Spleen (tissue), 11 donors: ENCODE data around the gene CHSY3. TPM values are rescaled to one million over a fixed set of nuclear protein-coding genes. Genes with fewer than 3 reads are reported as not detected.

Source experiments
- DNase-seq: peaks from one replicate; pipeline ENCODE4 v3.0.0-alpha.2; 2020
- H3K27ac ChIP-seq, 8 donors: fragments of 200-600 bp; sonication (generic) in 7 of 8; 1 replicate in 4 of 8; 2 replicates in 4 of 8; pipeline versions ENCODE4 v1.5.0 to v1.8.0; 2016 to 2021; ENCODE audit warnings: inconsistent platforms in 4 of 8, mild to moderate bottlenecking in 4 of 8, moderate library complexity in 1 of 8
- H3K27me3 ChIP-seq, 7 donors: fragments of 200-600 bp; sonication (generic) in 6 of 7; replicated peaks in 1 of 7; 1 replicate in 4 of 7; 2 replicates in 3 of 7; pipeline versions ENCODE4 v1.5.0 to v1.8.0; 2016 to 2021; ENCODE audit warnings: inconsistent platforms in 3 of 7, mild to moderate bottlenecking in 1 of 7
- H3K36me3 ChIP-seq, 6 donors: fragments of 200-600 bp; sonication (generic) in 5 of 6; 1 replicate in 4 of 6; 2 replicates in 2 of 6; pipeline versions ENCODE4 v1.5.0 to v1.8.0; 2016 to 2021; ENCODE audit warnings: inconsistent platforms in 2 of 6
- H3K4me1 ChIP-seq, 6 donors: fragments of 200-600 bp; sonication (generic) in 5 of 6; 1 replicate in 3 of 6; 2 replicates in 3 of 6; pipeline versions ENCODE4 v1.5.0 to v1.8.0; 2016 to 2021; ENCODE audit warnings: inconsistent platforms in 3 of 6
- H3K4me3 ChIP-seq, 8 donors: fragments of 200-600 bp; sonication (generic) in 7 of 8; 1 replicate in 4 of 8; 2 replicates in 4 of 8; pipeline versions ENCODE4 v1.5.0 to v1.8.0; 2016 to 2021; ENCODE audit warnings: inconsistent platforms in 4 of 8, mild to moderate bottlenecking in 4 of 8, moderate library complexity in 2 of 8
- H3K9me3 ChIP-seq, 8 donors: fragments of 200-600 bp; sonication (generic) in 7 of 8; 1 replicate in 4 of 8; 2 replicates in 4 of 8; pipeline versions ENCODE4 v1.5.0 to v1.8.0; 2016 to 2021; ENCODE audit warnings: inconsistent platforms in 4 of 8
- POLR2A ChIP-seq, 3 donors: fragments of 450-650 bp; IDR thresholded peaks; one replicate each; pipeline ENCODE4 v1.5.1; 2017; ENCODE audit warnings: antibody characterized with exemption in 3 of 3, mild to moderate bottlenecking in 1 of 3
- POLR2AphosphoS5 ChIP-seq, 3 donors: sonication (generic); formaldehyde crosslinking; IDR thresholded peaks; one replicate each; pipeline ENCODE4 v1.5.1; 2017; ENCODE audit warnings: antibody characterized with exemption in 3 of 3
- WGBS, 5 donors: extraction: QIAGEN DNeasy Blood & Tissue Kit in 3 of 5; methylation state at CpG; one replicate each; pipeline versions ENCODE4 v1.1.5 to v1.1.7; 2013 to 2018; 5-methylcytosine and 5-hydroxymethylcytosine counted together
- intact Hi-C: fragments of 100-400 bp; cut with DNase I; formaldehyde crosslinking; loops from one replicate; pipeline ENCODE4 v1.15.0; 2023; ENCODE audit warnings: low total_unique reads
- polyA plus RNA-seq, 3 donors: library from polyadenylated mRNA; stranded (reverse); fragments of 200-250 nt; gene quantifications; one replicate each; pipeline ENCODE4 v1.2.1, GENCODE V29; 2013
- total RNA-seq, 7 donors: library from RNA; depleted of rRNA in 3 of 7; stranded (reverse); fragments of >200 nt in 3 of 7; fragmentation: NEBNext Ultra II Directional in 4 of 7; extraction: Animal tissue kit (Norgen Biotek cat#: 25700) in 4 of 7; gene quantifications; one replicate each; pipeline versions ENCODE4 v1.1.0 to v1.2.1, GENCODE V29; 2016 to 2021
- TF ChIP-seq, protein P1 (sequence below), 11 experiments: fragments of 200-600 bp in 7 of 11; fragments of 450-650 bp in 4 of 11; sonication (generic) in 4 of 11; IDR thresholded peaks in 8 of 11; conservative IDR thresholded peaks in 3 of 11; 1 replicate in 7 of 11; 2 replicates in 4 of 11; pipeline versions ENCODE4 v1.4.0 to v1.8.0; 2016 to 2021; ENCODE audit warnings: antibody characterized with exemption in 11 of 11, inconsistent platforms in 4 of 11, mild to moderate bottlenecking in 1 of 11
- donor health status: healthy with polysubstance abuse.
- donor health status: DM: no; HTN: no; CAD: no; lungs with moderate emphysema.
- donor health status: DM: no; HTN: no; CAD: no.
- donor health status: Bipolar disorder and iron deficiency.
- donor health status: healthy.
- donor health status: DM: no; HTN: no; CAD: no.
- donor health status: DM: yes; HTN: yes; CAD: no.

The CHSY3 gene
- total and polyA plus RNA-seq, 10 donors = 0.07 to 3.0 (median 1.5) TPM

DNA sequence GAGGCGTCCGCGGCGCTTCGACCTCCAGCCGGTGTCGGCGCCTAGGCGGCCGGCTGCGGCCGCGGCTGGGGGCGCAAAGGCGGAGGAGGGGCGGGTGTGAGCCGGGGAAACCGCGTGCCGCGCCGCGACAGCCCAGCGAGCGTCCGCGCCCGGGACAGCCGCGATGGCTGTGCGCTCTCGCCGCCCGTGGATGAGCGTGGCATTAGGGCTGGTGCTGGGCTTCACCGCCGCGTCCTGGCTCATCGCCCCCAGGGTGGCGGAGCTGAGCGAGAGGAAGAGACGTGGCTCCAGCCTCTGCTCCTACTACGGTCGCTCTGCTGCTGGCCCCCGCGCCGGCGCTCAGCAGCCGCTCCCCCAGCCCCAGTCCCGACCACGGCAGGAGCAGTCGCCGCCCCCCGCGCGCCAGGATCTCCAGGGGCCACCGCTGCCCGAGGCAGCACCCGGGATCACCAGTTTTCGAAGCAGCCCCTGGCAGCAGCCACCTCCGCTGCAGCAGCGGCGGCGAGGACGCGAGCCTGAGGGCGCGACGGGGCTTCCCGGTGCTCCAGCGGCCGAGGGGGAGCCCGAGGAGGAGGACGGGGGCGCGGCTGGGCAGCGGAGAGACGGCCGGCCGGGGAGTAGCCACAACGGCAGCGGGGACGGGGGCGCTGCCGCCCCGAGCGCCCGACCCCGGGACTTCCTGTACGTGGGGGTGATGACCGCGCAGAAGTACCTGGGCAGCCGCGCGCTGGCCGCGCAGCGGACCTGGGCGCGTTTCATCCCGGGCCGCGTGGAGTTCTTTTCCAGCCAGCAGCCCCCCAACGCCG, 605 bp downstream of the CHSY3 start:
- intact Hi-C loops = no loop called here
- Histone ChIP-seq H3K4me1 (peaks cover 6 to 33% (median 26%) of the 10 kb centered on the region in 6 donors), H3K4me3 (peak overlapping the region; percentile 47 to 80 (median 60)), H3K9me3 (no peaks in the 10 kb centered on the region), H3K27me3 (peaks cover 0 to 76% (median 23%) of the 10 kb centered on the region in 7 donors), H3K36me3 (no peaks in the 10 kb centered on the region), H3K27ac (peak overlapping the region; percentile 35 to 81 (median 71))
- WGBS, 5 donors = 0 to 1% (median 0%) methylated on average over 16 to 105 of the region's 105 CpGs
- TF ChIP-seq POLR2AphosphoS5 (IDR thresholded peaks at IDR 0.05) = no peak
- no peak for TF ChIP-seq POLR2A (IDR thresholded peaks at IDR 0.05)
- TF ChIP-seq, protein P1, sequence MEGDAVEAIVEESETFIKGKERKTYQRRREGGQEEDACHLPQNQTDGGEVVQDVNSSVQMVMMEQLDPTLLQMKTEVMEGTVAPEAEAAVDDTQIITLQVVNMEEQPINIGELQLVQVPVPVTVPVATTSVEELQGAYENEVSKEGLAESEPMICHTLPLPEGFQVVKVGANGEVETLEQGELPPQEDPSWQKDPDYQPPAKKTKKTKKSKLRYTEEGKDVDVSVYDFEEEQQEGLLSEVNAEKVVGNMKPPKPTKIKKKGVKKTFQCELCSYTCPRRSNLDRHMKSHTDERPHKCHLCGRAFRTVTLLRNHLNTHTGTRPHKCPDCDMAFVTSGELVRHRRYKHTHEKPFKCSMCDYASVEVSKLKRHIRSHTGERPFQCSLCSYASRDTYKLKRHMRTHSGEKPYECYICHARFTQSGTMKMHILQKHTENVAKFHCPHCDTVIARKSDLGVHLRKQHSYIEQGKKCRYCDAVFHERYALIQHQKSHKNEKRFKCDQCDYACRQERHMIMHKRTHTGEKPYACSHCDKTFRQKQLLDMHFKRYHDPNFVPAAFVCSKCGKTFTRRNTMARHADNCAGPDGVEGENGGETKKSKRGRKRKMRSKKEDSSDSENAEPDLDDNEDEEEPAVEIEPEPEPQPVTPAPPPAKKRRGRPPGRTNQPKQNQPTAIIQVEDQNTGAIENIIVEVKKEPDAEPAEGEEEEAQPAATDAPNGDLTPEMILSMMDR (IDR thresholded peaks at IDR 0.05 in 8 of 11, conservative IDR thresholded peaks at IDR 0.05 in 3 of 11) = peak in 1 of 11 experiments; percentile 6
- DNase-seq = peak; percentile 77

DNA sequence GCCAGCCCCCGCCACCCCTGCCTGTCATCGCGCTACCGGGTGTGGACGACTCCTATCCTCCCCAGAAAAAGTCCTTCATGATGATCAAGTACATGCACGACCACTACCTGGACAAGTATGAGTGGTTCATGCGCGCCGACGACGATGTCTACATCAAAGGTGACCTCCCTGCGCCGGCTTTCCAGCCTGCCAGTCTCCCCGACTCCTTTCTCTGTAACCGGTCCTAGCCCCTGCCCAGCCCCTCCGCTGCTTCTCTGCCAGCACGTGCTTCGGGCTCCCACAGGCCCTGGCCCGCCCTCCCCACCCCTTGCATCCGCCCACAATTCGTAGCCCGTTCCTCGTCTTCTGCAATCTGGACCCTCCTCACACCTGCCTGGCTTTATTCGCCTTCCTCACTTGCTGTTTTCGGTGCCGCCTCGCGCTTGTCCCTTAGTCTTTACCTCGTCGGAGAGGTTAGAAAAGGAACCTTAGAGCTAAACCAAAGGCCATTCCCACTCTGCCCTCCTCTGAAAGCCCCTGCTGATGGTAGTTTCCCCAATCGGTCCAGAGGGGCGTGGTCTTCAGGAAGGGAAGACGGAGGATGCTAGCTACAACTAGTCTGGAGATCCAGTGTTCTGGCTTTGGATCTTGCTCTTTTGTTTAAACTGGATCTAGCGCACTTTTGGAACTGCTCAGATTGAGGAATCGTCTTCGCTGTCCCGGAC, 1.4 kb downstream of the CHSY3 start:
- peaks cover 6 to 33% (median 26%) of the 10 kb centered on the region in 6 donors for H3K4me1 ChIP-seq
- TF ChIP-seq, protein P1 (IDR thresholded peaks at IDR 0.05 in 8 of 11, conservative IDR thresholded peaks at IDR 0.05 in 3 of 11) = no peak
- TF ChIP-seq POLR2A (IDR thresholded peaks at IDR 0.05) (no peak), POLR2AphosphoS5 (IDR thresholded peaks at IDR 0.05) (no peak)
- no peaks in the 10 kb centered on the region for H3K36me3 ChIP-seq
- H3K9me3 ChIP-seq = no peaks in the 10 kb centered on the region
- intact Hi-C loops = no loop called here
- DNase-seq = no peak
- 1 to 3% (median 2%) methylated on average over 25 to 37 of the region's 37 CpGs for WGBS, 5 donors
- peak overlapping the region; percentile 47 to 80 (median 60) for H3K4me3 ChIP-seq
- peak overlapping the region in 2 of 8 donors; percentile 79 to 81 for H3K27ac ChIP-seq
- H3K27me3 ChIP-seq = peaks cover 0 to 73% (median 23%) of the 10 kb centered on the region in 7 donors

DNA sequence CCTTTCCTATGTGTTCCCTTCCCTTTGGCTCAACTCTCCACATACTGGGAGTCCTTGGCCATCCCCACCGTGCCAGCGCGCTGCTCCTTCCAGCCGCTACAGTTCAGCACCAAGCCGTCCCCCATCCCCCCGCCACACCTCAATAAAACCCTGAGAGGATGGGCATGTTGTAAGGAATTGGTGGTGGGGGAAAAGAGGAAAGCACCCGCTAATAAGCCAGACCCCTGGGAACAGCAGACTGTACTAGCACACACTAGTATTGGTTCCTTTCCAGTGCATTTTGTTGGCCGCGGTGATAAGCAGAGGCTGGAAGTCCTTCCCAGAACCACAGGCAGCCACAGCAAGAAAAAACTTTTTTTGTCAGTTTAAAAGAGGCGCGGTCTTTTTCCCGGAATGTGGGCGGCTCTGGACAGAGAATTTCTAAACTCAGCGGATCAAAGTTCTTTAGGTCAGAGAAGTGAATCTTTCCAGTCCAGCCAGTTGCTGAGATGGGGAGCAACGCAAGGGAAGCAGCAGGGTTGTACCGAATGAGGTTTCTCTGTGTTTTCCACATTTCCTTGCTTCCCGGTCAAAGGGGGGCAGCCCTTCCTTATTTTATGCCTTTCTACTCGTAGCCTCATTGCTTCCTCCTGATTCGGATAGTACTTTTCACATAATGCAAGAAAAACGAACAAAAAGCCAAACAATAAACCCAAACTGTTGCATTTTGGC, 2.1 kb downstream of the CHSY3 start:
- peak overlapping the region; percentile 4 to 80 (median 60) for H3K4me3 ChIP-seq
- intact Hi-C loops = no loop called here
- peaks cover 0 to 66% (median 23%) of the 10 kb centered on the region in 7 donors for H3K27me3 ChIP-seq
- no peak overlapping the region for H3K27ac ChIP-seq
- no peaks in the 10 kb centered on the region for H3K9me3 ChIP-seq
- H3K4me1 ChIP-seq = peaks cover 6 to 33% (median 26%) of the 10 kb centered on the region in 6 donors
- H3K36me3 ChIP-seq = no peaks in the 10 kb centered on the region
- TF ChIP-seq, protein P1 (IDR thresholded peaks at IDR 0.05 in 8 of 11, conservative IDR thresholded peaks at IDR 0.05 in 3 of 11) = no peak
- TF ChIP-seq POLR2A (IDR thresholded peaks at IDR 0.05) = no peak
- TF ChIP-seq POLR2AphosphoS5 (IDR thresholded peaks at IDR 0.05) = no peak
- no peak for DNase-seq
- 16 to 25% (median 19%) methylated on average over 20 of the region's 20 CpGs for WGBS, 5 donors
